IPS DF 6.9 (cell line): ENCODE measurements around the gene MVD.

ENCODE experiments used
- DNase-seq: peaks from one replicate; pipeline ENCODE4 v3.0.0-alpha.2; 2013; ENCODE audit warnings: low read depth, low spot score
- H3K27ac ChIP-seq: one replicate; pipeline ENCODE4 v1.5.1; 2013; ENCODE audit warnings: low read length, control low read depth
- H3K27me3 ChIP-seq: 2 replicates; pipeline ENCODE4 v1.6.1; 2013; ENCODE audit warnings: mild to moderate bottlenecking, low read length; ENCODE audit not compliant: control insufficient read depth, insufficient read depth
- H3K36me3 ChIP-seq: 2 replicates; pipeline ENCODE4 v1.6.1; 2013; ENCODE audit warnings: low read length; ENCODE audit not compliant: control insufficient read depth, insufficient read depth
- H3K4me1 ChIP-seq: 2 replicates; pipeline ENCODE4 v1.6.1; 2013; ENCODE audit warnings: low read length; ENCODE audit not compliant: control insufficient read depth, insufficient read depth
- H3K4me3 ChIP-seq: 2 replicates; pipeline ENCODE4 v1.5.1; 2013; ENCODE audit warnings: mild to moderate bottlenecking, low read length
- H3K9me3 ChIP-seq: 2 replicates; pipeline ENCODE4 v1.6.1; 2013; ENCODE audit warnings: low read length, inconsistent platforms; ENCODE audit not compliant: control insufficient read depth, insufficient read depth
- WGBS: extraction: QIAGEN DNeasy Blood & Tissue Kit; methylation state at CpG from one replicate; pipeline ENCODE4 v1.1.7; 2013; ENCODE audit warnings: mixed read lengths, missing lambda C conversion rate; ENCODE audit not compliant: insufficient read length, insufficient coverage; 5-methylcytosine and 5-hydroxymethylcytosine counted together

MVD gene

GRCh38 chr16:88640039-88640495, 22.8 kb downstream of the MVD start:
- no peak for DNase-seq
- WGBS = no CpG with 5 or more reads among the region's 13 CpGs
- H3K27me3 ChIP-seq = no peaks in the 10 kb centered on the region; the same call in 1 of the 2 replicates
- no peaks in the 10 kb centered on the region for H3K9me3 ChIP-seq
- H3K4me1 ChIP-seq = peaks cover 8% of the 10 kb centered on the region
- no peaks in the 10 kb centered on the region; the same call in 1 of the 2 replicates for H3K36me3 ChIP-seq
- no peak overlapping the region for H3K4me3 ChIP-seq
- H3K27ac ChIP-seq = no peak overlapping the region

GRCh38 chr16:88639231-88640038, 23.5 kb downstream of the MVD start:
- H3K4me1 ChIP-seq = peaks cover 10% of the 10 kb centered on the region
- no peak for DNase-seq
- H3K9me3 ChIP-seq = no peaks in the 10 kb centered on the region
- H3K4me3 ChIP-seq = no peak overlapping the region
- H3K36me3 ChIP-seq = no peaks in the 10 kb centered on the region
- no CpG with 5 or more reads among the region's 45 CpGs for WGBS
- H3K27me3 ChIP-seq = no peaks in the 10 kb centered on the region; the same call in 1 of the 2 replicates
- H3K27ac ChIP-seq = no peak overlapping the region

- DNase-seq = no peak
- Histone ChIP-seq H3K27me3 (no peaks in the 10 kb centered on the region; the same call in 1 of the 2 replicates), H3K27ac (no peak within 1 kb of the TSS), H3K4me3 (no peak within 1 kb of the TSS), H3K9me3 (no peaks in the 10 kb centered on the region), H3K4me1 (peaks cover 10% of the 10 kb centered on the region), H3K36me3 (no peaks in the 10 kb centered on the region)
- WGBS = no CpG with 5 or more reads among the region's 27 CpGs
Observed at GRCh38 chr16:88638323-88639230, 24.3 kb downstream of the MVD start, which contains the start of gene IL17C. TSS of gene IL17C (plus strand) at chr16:88638572. CDS start at chr16:88638642, 70 bp downstream.

GRCh38 chr16:88636488-88637265, 26.2 kb downstream of the MVD start:
- H3K4me1 ChIP-seq = peaks cover 10% of the 10 kb centered on the region
- no peak overlapping the region for H3K4me3 ChIP-seq
- H3K36me3 ChIP-seq = peaks cover 3% of the 10 kb centered on the region; the same call in 1 of the 2 replicates
- no peak for DNase-seq
- WGBS = no CpG with 5 or more reads among the region's 23 CpGs
- no peak overlapping the region for H3K27ac ChIP-seq
- H3K9me3 ChIP-seq = no peaks in the 10 kb centered on the region
- H3K27me3 ChIP-seq = no peaks in the 10 kb centered on the region; the same call in 1 of the 2 replicates

- Histone ChIP-seq H3K36me3 (peaks cover 4% of the 10 kb centered on the region; the same call in 1 of the 2 replicates), H3K4me1 (peaks cover 10% of the 10 kb centered on the region), H3K4me3 (no peak overlapping the region), H3K27ac (no peak overlapping the region), H3K27me3 (no peaks in the 10 kb centered on the region; the same call in 1 of the 2 replicates), H3K9me3 (no peaks in the 10 kb centered on the region)
- WGBS = no CpG with 5 or more reads among the region's 17 CpGs
- no peak for DNase-seq
Observed at GRCh38 chr16:88635671-88636319, 27.1 kb downstream of the MVD start.

- peak overlapping the region; percentile 54; the same call in 1 of the 2 replicates for H3K4me3 ChIP-seq
- no CpG with 5 or more reads among the region's 28 CpGs for WGBS
- H3K36me3 ChIP-seq = peaks cover 10% of the 10 kb centered on the region; the same call in 1 of the 2 replicates
- H3K4me1 ChIP-seq = peaks cover 8% of the 10 kb centered on the region
- no peak overlapping the region for H3K27ac ChIP-seq
- H3K9me3 ChIP-seq = no peaks in the 10 kb centered on the region
- H3K27me3 ChIP-seq = no peaks in the 10 kb centered on the region
- no peak for DNase-seq
Observed at GRCh38 chr16:88634994-88635670, 27.8 kb downstream of the MVD start.

GRCh38 chr16:88634141-88634993, 28.5 kb downstream of the MVD start:
- Histone ChIP-seq H3K9me3 (no peaks in the 10 kb centered on the region), H3K27ac (no peak overlapping the region), H3K4me1 (peaks cover 8% of the 10 kb centered on the region), H3K36me3 (peaks cover 10% of the 10 kb centered on the region; the same call in 1 of the 2 replicates), H3K27me3 (no peaks in the 10 kb centered on the region), H3K4me3 (peak overlapping the region; percentile 54; the same call in 1 of the 2 replicates)
- WGBS = no CpG with 5 or more reads among the region's 82 CpGs
- DNase-seq = no peak

- Histone ChIP-seq H3K27me3 (no peaks in the 10 kb centered on the region), H3K4me3 (peak overlapping the region; percentile 54; the same call in 1 of the 2 replicates), H3K36me3 (peaks cover 10% of the 10 kb centered on the region; the same call in 1 of the 2 replicates), H3K4me1 (peaks cover 3% of the 10 kb centered on the region), H3K9me3 (no peaks in the 10 kb centered on the region), H3K27ac (no peak overlapping the region)
- no CpG with 5 or more reads among the region's 23 CpGs for WGBS
- no peak for DNase-seq
Observed at GRCh38 chr16:88633684-88634140, 29.2 kb downstream of the MVD start.
